Measurements from ENCODE around the gene ZNF490.

The ZNF490 gene

GRCh38 chr19:12543855-12544254, 66.8 kb downstream of the ZNF490 start:
- DNase-seq (ENCODE audit: low spot score), result no peak
